UCSD-AML1 (cell line): ENCODE data around the gene ASB3.
"Not testable (repeated sequence)": the region's sequence is repeated elsewhere in the genome, so short reads cannot be mapped to it uniquely, and the experiment has no call there.

Experiments
- DNase-seq: peaks from one replicate; lab custom pipeline; 2025; ENCODE audit not compliant: unreplicated experiment; lab: John Stamatoyannopoulos, UW

ASB3 gene

DNA sequence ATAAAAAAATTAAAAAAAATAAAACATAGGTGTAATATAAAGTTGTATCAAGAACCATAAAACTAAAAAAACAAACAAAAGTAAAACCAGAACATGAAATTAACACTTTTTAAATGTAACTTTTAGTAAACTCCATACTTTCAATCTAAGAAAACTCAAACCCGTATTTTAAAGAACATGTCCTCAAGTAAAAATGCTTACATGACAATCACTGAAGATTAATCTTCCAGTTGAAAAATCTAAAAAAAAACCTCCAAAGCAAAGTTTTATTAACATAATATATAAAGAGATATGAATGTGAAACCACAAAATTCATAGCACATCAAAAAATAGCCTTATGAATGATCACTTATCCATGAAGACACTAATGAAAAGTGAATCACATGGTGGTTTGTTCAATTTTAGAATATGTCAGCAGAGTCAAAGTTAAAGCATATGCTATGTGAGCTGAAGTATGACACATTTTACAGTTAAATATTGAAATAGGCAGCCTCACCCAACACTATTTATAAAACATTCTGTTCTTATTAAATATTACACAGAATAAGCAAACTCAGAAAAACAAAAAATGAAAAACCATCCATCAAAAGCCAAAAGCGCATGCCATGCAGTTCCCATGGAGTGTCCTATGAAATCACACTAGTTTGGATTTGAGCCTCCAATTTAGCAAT is 42.2 kb downstream of the ASB3 start:
- DNase-seq = no peak

GRCh38 chr2:53740170-53740569 is 46.6 kb downstream of the ASB3 start:
- DNase-seq = no peak

GRCh38 chr2:53739032-53739431 is 47.7 kb downstream of the ASB3 start:
- DNase-seq = no peak

GRCh38 chr2:53737091-53737490 is 49.7 kb downstream of the ASB3 start:
- DNase-seq = no peak

DNA sequence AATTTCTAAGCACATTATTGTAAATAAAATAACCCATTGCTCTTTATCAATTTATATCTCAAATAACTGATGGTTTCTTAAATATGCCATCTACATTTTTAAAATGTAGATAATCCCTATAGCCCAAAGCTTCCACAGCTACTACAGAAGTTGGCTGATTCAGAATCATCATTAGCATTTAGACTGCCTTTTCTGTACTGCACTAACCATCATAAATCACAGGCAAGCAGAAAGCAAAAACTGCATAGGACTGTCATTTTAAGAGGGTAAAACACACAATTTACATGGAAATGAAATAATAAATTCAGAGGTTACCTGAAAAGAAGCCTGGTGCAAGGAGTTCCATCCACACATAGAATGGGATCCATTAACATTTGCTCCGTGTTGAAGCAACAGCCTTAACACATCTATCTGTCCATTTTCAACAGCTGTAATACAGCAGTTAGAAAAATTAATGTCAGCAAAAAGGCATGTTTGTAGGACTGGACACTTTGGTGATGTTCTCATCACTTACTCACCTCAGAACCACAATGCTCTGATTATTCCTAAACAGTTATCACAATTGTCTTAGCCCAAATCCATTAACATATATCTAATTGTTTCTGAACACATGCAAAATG is 57.5 kb downstream of the ASB3 start:
- DNase-seq = no peak

DNA sequence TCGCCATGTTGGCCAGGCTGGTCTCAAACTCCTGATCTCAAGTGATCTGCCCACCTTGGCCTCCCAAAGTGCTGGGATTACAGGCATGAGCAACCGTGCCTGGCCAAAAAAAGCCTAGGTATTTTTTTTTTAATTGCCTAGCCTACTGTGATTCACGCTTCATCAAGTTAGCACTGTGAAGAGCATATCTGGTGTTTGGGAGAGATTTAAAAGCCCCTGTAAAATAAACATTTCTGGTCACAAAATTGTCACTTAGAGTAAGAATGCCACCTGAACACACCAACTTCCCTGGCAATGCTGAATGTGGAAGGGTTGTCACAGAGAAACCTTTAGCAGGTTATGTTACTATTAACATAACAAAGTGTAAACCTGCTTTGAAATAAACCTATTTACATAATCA is 58.8 kb downstream of the ASB3 start:
- DNase-seq = no peak

- no peak for DNase-seq
Measured at GRCh38 chr2:53725662-53726061, 61.1 kb downstream of the ASB3 start.

GRCh38 chr2:53724536-53724935 is 62.2 kb downstream of the ASB3 start:
- no peak for DNase-seq

- not testable (repeated sequence) for DNase-seq
Measured at GRCh38 chr2:53720944-53721343, 65.8 kb downstream of the ASB3 start.

DNA sequence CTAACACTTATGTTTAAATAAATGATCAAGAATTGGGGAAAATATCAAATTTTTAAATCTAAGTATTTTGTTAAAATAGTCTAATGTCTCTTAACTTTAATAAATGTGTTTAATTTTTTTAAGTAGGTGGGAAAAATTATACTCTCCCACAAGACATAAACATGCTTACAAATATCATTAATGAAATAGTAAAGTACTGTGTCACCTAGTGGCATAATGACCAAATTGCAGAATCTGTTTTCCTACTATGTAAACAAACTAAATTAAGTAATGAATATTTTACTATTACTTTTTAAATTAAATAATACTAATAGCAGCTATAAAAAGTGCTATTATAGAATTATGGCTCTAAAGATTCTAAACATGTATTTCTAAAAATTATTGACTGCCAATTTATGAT is 71.2 kb downstream of the ASB3 start:
- DNase-seq = no peak

GRCh38 chr2:53711271-53711780 is 75.4 kb downstream of the ASB3 start:
- DNase-seq = no peak

- DNase-seq = no peak
Measured at GRCh38 chr2:53708988-53709387, 77.8 kb downstream of the ASB3 start.

DNA sequence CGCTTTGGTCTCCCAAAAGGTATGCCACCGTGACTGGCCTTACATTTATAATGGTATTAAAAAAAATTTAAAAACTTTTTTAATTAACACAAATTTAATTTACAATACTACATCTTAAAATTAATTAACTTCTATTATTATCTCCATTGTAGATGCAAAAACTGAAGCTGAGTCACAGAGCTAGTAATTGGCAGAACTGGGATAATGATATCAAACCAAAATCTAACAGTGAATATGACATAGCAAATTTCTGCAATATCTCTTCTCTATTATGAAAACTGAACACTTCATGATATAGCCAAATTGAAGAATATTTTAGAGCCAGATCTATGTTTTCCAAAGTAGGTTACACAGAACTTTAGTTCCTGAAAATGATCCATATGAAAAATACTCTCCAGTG is 85.5 kb downstream of the ASB3 start:
- DNase-seq = no peak

DNA sequence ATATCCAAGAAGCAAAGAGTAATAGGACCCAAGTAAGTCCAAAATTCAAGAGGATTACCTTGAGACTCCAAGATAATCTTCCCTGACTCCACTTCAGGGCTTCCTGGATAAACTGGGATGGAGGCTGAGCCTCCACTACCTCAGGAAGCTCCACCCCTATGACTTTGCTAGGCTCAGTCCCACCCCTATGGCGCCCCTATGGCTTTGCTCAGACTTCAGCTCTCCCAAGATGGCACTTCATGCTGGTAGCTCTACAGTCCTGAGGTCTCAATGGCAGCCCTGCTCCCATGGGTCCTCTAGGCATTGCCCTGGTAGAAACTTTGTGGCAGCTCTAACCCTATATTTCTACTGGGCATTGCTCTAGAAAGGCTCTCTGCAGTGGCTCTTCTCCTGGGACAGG is 89.1 kb downstream of the ASB3 start:
- DNase-seq = no peak

DNA sequence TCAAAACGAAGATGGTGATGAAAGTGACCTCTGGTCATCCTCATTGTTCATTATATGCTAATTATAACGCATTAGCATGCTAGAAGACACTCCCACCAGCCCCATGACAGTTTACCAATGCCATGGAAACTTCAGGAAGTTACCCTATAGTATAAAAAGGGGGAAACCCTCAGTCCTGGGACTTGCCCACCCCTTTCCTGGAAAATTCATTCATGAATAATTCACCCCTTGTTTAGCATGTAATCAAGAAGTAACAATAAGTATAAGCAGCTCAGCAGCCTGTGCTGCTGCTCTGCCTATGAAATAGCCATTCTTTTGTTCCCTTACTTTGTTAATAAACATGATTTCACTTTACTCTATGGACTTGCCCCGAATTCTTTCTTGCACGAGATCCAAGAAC is 89.7 kb downstream of the ASB3 start:
- DNase-seq = no peak

DNA sequence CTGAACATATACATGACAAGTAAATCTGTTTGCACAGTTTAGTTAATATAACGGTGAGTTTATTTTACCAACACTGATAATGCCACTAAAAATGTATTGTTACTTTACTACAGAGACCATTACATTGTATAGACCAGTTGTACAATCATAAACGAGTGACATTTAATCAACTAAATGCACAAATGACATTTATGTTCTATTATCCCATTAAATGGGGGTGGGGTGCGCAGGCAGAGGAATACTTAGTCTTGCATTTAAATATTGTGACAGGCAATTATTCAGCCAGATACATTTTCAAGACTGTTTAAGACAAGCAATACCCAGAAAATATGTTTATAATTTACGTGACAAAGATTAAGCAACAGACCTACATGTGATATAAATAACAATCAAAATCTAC is 91.2 kb downstream of the ASB3 start:
- DNase-seq = no peak

DNA sequence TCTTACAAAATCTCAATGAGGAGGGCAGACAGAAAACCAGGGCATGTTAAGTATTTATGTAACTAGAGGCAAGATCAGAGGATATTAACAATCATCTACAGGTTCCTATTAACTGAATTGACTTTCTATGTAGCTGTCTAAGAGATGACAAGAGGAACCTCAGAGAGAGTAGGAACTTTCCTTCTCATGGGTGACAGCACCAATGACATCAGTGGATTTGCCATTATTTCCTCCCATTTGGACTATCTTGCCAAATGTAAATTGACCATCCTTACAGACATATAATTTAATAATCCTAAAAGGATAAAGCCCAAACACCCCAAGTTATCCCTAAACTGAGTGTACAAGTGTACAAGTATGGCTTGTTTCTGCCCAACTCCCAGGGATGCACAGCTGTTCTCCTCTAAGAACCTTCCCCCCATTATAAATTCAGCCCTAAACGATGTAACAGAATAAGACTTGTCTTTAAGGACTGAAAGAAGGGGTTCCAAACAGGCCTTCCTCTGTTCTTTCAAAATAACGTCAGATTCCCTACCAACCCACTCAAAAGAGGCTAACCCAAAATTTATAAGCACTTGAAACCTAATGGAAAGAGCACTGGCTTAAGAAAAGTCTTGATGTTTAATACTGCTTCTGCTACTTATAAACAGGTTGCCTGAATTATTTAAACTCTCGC is 92.5 kb downstream of the ASB3 start:
- DNase-seq = no peak

DNA sequence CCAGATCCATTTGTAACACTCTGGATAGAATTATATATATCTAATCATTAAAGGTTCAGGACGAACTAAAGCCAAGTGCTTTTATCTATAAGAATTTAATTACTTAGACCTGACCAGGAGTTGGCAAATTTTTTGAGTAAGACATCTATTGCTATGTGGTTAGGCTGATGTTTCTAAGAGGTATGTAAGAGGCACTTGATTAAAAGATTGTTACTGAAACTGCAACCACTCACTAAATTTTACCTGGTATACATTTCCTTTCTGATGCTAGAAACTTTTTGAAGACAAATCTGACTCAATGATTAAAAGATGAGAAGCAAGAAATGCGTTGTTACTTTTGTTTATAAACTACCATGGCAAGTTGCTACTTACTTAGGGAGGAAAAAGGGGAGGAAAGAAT is 95.9 kb downstream of the ASB3 start:
- DNase-seq = no peak

DNA sequence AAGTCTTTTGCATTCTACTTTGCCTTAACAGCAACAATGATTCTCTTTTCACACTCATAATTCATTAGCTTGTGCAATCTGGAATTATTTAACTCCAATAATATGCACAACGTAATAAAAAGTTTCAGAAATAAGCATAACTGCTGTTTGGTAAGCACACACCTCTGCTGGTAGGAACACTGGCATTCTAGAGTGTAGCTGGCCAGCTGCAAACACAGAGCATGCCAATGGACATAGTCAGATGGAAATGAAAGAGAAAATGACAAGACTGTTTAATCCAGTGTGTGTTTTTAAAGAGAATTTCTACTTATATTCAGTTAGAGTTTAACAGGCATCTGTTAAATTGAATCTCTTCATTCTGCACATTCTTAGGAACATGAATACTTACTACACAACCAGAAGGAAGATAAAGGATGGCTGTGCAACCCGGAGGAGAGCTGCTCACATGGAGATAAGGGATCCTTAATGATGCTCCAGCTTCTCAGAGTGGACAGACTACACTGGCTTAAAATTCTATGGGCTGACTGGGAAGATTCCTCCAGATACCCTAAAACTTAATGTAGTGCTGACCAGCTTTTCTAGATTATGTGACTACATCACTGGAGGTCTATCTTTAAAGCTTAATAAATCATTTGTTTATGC is 113.8 kb downstream of the ASB3 start:
- no peak for DNase-seq

- DNase-seq = no peak
Measured at GRCh38 chr2:53670331-53670730, 116.4 kb downstream of the ASB3 start.

DNA sequence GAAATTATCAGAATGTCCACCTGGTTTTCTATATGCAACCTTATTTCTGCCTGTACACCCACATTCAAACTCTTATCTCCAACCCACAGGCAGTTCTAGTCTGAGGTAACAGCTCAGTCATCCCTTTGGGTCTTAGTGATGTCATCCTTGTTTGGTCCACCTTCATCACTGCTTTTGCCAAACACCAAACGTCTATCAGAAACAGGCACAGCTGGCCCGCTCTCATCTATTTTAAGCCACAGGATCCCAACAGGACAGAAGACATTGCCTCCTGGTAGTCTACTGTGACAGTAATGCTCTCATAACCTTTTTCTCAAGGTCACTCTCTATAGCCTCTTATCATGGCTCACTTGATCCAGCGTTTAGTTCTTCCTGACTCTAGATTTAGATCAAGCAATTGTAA is 118.1 kb downstream of the ASB3 start:
- DNase-seq = no peak

DNA sequence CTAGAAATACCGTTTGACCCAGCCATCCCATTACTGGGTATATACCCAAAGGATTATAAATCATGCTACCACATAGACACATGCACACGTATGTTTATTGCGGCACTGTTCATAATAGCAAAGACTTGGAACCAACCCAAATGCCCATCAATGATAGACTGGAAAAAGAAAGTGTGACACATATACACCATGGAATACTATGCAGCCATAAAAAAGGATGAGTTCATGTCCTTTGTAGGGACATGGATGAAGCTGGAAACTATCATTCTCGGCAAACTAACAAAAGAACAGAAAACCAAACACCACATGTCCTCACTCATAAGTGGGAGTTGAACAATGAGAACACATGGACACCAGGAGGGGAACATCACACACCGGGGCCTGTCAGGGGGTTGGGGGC is 119.6 kb downstream of the ASB3 start:
- not testable (repeated sequence) for DNase-seq
